G401.6 (cell line): ENCODE data around the gene OOSP4B.
A peak's percentile ranks its signal among the peaks of the same experiment; 100 is the strongest.
"Not testable (repeated sequence)": the region's sequence is repeated elsewhere in the genome, so short reads cannot be mapped to it uniquely, and the experiment has no call there.

Source experiments
- FAIRE-seq: peaks from 2 replicates; lab custom pipeline; 2012; peaks lifted over from hg19 to GRCh38; lab: Jason Lieb, UNC

OOSP4B gene

GRCh38 chr11:60016881-60017280 lies at the start of gene OOSP4B:
TSS of gene OOSP4B (plus strand) at chr11:60017181.
- FAIRE-seq, result no peak

DNA sequence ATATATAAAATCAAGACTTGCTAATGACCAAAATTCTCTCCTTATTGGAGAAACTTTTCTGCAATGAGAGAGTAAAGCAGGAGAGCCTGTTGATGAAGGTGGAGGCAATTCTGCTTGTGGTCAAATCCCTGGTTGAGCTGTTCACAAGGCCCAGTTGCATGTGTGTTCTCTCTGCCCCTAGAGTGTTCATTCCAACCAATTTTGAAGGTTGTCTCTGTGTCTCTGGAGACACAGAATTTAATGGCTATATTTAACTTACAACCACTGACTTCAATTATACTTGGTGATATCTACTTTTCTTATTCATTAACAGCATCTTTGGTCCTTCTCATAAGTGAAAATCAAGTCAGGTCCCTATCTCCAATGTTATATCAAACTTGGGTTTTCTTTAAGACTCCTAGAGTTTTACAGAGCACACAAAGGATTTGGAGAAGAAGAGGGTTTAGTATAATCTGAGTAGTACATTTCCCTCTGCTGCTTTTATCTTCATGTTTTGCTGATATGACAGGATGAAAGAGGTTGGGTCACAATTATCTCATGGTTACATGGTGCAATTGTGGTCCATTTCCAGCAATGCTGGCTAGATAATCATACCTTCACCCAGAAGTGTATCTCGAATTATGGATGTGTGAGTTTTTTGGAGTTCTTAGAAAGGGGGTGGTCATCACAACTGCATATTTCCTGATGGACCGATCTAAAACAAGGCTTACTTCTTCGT lies 49.1 kb upstream of the OOSP4B start:
- no peak for FAIRE-seq

GRCh38 chr11:59968395-59968783 lies 48.6 kb upstream of the OOSP4B start:
- FAIRE-seq, result no peak

- no peak for FAIRE-seq
Observed at GRCh38 chr11:59973097-59973496, 43.9 kb upstream of the OOSP4B start.

- no peak for FAIRE-seq
Observed at GRCh38 chr11:59981106-59981770, 35.7 kb upstream of the OOSP4B start.

- not testable (repeated sequence) for FAIRE-seq
Observed at GRCh38 chr11:59982037-59982436, 34.9 kb upstream of the OOSP4B start.

- FAIRE-seq, result no peak
Observed at GRCh38 chr11:59983212-59983611, 33.8 kb upstream of the OOSP4B start.

DNA sequence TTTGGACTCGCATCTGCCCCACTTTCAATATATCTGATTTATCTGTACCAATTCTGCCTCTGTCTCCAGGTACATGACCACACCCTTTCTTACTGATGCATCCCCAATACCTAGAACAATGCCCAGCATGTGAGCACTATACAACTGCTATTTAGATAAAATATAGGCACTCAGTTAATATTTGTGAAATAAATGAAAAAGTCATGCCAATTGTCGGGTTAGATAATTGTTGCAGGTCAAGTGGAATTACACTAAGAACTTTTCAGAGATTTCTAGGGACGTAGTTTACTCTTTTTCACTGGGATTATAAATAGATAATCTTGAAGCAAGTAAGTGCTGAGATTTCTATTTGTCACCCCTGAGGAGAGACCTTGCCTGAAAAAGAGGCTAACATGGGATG lies 32.6 kb upstream of the OOSP4B start:
- no peak for FAIRE-seq

DNA sequence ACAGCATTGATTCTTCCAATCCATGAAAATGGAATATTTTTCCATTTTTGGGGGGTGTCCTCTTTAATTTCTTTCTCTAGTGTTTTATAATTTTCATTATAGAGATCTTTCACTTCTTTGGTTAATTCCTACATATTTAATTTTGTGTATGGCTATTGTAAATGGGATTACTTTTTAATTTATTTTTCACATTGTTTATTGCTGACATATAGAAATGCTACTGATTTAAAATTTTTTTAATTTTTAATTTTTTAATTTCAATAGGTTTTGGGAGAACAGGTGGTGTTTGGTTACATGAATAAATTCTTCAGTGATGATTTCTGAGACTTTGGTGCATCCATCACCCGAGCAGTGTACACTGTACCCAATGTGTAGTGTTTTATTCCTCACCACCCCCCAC lies 26.6 kb upstream of the OOSP4B start:
- peak; percentile 54 for FAIRE-seq

DNA sequence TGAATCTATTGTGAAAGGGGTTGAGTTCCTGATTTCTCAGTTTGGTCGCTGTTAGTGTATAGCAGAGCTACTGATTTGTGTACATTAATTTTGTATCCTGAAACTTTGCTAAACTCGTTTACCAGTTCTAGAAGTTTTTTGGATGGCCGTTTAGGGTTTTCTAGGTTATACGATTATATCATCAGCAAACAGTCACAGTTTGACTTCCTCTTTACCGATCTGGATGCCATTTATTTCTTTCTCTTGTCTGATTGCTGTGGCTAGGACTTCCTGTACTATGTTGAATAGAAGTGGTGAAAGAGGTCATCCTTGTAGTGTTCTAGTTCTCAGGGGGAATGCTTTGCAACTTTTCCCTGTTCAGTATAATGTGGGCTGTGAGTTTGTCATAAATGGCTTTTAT lies 24.6 kb upstream of the OOSP4B start:
- FAIRE-seq, result no peak

DNA sequence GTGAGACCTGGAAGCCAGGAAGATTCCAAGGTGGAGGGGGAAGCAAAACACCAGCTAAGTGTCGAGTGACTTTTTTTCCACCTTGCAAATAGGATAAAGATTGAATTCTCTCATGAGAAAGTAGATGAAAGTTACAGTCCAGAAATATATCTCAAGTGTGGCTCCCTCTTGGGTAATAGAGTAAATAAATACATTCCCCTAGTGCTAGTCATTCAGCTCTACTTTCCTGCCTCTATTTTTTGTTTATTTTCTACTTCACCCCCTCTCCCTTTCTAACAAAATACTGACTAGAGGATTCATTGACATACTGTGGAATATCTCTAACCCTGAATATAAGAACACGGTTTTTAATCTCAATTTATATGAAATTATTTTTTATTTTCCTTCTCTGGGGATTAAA lies 19.2 kb upstream of the OOSP4B start:
- no peak for FAIRE-seq

DNA sequence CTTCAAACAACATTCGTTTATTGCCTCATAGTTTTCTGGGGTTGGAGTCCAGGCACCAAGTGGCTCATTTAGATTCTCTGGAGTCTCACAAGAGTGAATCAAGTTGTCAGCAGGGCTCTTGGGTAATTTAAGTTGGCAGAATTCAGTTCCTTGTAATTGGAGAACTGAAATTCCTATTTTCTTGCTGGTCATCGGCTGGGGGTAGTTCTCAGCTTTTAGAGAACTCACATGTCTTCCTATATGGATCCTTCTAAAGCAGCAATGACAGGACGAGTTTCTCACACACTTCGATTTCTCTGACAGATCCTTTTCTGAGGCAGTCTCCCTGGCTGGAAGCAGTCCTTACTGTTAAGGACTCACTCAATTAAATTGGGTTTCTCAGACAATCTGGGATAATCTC lies 17.3 kb upstream of the OOSP4B start:
- FAIRE-seq, result no peak

GRCh38 chr11:60003729-60004128 lies 13.3 kb upstream of the OOSP4B start:
- FAIRE-seq, result no peak

DNA sequence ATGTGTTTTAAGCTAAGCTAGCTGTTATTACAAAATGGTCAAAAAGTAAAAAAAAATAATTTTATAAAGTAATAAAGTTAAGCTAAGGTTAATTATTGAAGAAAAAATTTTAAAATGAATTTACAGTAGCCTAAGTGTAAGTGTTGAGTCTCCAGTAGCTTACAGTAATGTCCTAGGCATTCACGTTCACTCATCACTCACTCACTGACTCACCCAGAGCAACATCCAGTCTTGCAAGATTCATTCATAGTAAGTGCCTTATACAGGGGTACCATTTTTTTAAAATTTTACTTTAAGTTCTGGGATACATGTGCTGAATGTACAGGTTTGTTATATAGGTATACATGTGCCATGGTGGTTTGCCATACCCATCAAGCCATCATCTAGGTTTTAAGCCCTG lies 11.6 kb upstream of the OOSP4B start:
- no peak for FAIRE-seq

DNA sequence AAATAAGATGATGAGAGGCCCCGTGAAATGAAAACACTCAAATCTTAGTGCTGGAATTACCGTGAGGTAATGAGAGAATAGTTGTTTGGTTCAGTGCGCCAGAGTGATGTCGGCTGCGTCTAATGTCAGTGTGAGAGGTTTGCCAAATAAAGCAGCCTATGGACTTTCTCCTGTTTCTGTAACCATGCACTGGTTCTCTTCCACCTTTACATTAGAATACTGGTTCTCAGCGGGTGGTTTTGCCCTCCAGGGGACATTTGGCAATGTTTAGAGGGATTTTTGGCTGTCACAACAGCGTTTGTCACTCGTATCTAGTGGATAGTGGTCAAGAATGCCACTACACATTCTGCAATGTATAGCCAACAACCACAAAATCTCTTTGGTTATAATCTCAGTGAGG lies 1.1 kb downstream of the OOSP4B start:
- no peak for FAIRE-seq

- FAIRE-seq, result not testable (repeated sequence)
Observed at GRCh38 chr11:60020376-60020775, 3.4 kb downstream of the OOSP4B start.

- FAIRE-seq, result no peak
Observed at GRCh38 chr11:60029015-60029632, 12.1 kb downstream of the OOSP4B start.

DNA sequence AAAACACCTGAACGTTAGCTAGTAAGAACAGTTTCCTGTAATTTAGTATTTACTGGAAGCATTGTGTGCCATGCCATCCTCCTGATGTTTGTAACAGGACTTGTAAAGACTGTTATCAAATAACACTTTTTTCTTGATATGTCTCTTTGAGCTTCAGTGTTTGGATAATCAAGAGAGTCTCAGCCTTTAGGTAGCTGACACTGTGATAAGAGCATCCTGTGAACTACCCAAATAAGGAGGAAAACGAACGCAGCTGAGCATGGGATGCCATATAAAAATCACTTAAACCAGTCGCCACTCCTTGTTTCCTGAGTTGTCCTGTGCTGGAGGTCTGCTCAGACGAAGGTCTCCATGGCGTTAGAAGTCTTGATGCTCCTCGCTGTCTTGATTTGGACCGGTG lies 23.1 kb downstream of the OOSP4B start, which contains the start of gene OOSP2:
Gene OOSP2 (plus strand): TSS at position 301 of the 400 bp plus-strand sequence. CDS start 51 bp downstream, at position 352.
- FAIRE-seq, result no peak

- FAIRE-seq, result not testable (repeated sequence)
Observed at GRCh38 chr11:60050422-60050821, 33.4 kb downstream of the OOSP4B start.

DNA sequence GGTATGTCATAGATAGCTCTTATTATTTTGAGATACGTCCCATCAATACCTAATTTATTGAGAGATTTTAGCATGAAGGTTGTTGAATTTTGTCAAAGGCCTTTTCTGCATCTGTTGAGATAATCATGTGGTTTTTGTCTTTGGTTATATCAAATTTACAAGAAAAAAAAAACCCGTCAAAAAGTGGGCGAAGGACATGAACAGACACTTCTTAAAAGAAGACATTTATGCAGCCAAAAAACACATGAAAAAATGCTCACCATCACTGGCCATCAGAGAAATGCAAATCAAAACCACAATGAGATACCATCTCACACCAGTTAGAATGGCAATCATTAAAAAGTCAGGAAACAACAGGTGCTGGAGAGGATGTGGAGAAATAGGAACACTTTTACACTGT lies 33.9 kb downstream of the OOSP4B start:
- FAIRE-seq, result not testable (repeated sequence)

GRCh38 chr11:60056349-60056969 lies 39.5 kb downstream of the OOSP4B start, which contains the start of gene MS4A3:
TSS of gene MS4A3 (plus strand) at chr11:60056665. CDS start at chr11:60061161, 4,496 bp downstream.
- no peak for FAIRE-seq

GRCh38 chr11:60059052-60059451 lies 42.1 kb downstream of the OOSP4B start:
- FAIRE-seq, result no peak
